DND-41 (cell line): ENCODE data around the gene PLIN3.
A peak's percentile ranks its signal among the peaks of the same experiment; 100 is the strongest.

Experiments
- ATAC-seq: fragments of 200-7000 bp; cut with Tn5 transposase; 3 replicates; pipeline ENCODE4 v1.9.1; 2021; ENCODE audit warnings: low read depth; ENCODE audit not compliant: insufficient read depth
- DNase-seq: peaks from one replicate; pipeline ENCODE4 v3.0.0-alpha.2; 2020
- H2AFZ ChIP-seq: 2 replicates; pipeline ENCODE4 v1.6.0; 2012; ENCODE audit warnings: low read depth, low read length
- H3K27ac ChIP-seq: 2 replicates; pipeline ENCODE4 v1.5.1; 2012; ENCODE audit warnings: low read length, inconsistent platforms
- H3K27me3 ChIP-seq: fragments of 200-600 bp; sonication (generic); 2 replicates; pipeline ENCODE4 v1.6.0; 2012; ENCODE audit warnings: low read length, mild to moderate bottlenecking, inconsistent platforms; ENCODE audit not compliant: insufficient read depth, poor library complexity
- H3K36me3 ChIP-seq: 2 replicates; pipeline ENCODE4 v1.5.1; 2012; ENCODE audit warnings: low read length, inconsistent platforms; ENCODE audit not compliant: insufficient read depth
- H3K4me1 ChIP-seq: 2 replicates; pipeline ENCODE4 v1.5.1; 2012; ENCODE audit warnings: mild to moderate bottlenecking, low read length; ENCODE audit not compliant: insufficient read depth
- H3K4me2 ChIP-seq: 2 replicates; pipeline ENCODE4 v1.6.0; 2012; ENCODE audit warnings: mild to moderate bottlenecking, moderate library complexity, low read length, inconsistent platforms; ENCODE audit not compliant: insufficient read depth
- H3K4me3 ChIP-seq, 2 experiments: fragments of 200-600 bp in 1 of 2; shearing (Covaris generic) in 1 of 2; 2 replicates each; pipeline ENCODE4 v1.5.1; 2012 to 2016; ENCODE audit warnings: inconsistent platforms in 2 of 2, low read length in 2 of 2, mild to moderate bottlenecking in 2 of 2, low read depth in 1 of 2, moderate library complexity in 1 of 2
- H3K79me2 ChIP-seq: 2 replicates; pipeline ENCODE4 v1.6.0; 2012; ENCODE audit warnings: low read length, inconsistent platforms; ENCODE audit not compliant: insufficient read depth
- H3K9ac ChIP-seq: 2 replicates; pipeline ENCODE4 v1.6.0; 2012; ENCODE audit warnings: low read depth, mild to moderate bottlenecking, inconsistent platforms, low read length, moderate library complexity
- H3K9me3 ChIP-seq: 2 replicates; pipeline ENCODE4 v1.5.1; 2012; ENCODE audit warnings: low read length, moderate library complexity, mild to moderate bottlenecking, inconsistent platforms; ENCODE audit not compliant: insufficient read depth, severe bottlenecking
- H4K20me1 ChIP-seq: 2 replicates; pipeline ENCODE4 v1.6.0; 2012; ENCODE audit warnings: low read length; ENCODE audit not compliant: insufficient read depth
- CTCF ChIP-seq: IDR thresholded peaks from 2 replicates; pipeline ENCODE4 v1.5.1; 2012; ENCODE audit warnings: borderline replicate concordance, low read length, moderate library complexity, mild to moderate bottlenecking; ENCODE audit not compliant: poor library complexity, severe bottlenecking; ENCODE audit errors: extremely low read depth
- EZH2 ChIP-seq: IDR thresholded peaks from 3 replicates; pipeline ENCODE4 v1.6.1; 2012; ENCODE audit warnings: borderline replicate concordance, low read depth, mild to moderate bottlenecking, moderate library complexity, low read length, inconsistent platforms; ENCODE audit not compliant: severe bottlenecking

PLIN3 gene

GRCh38 chr19:4867534-4868285, at the start of gene PLIN3:
Gene PLIN3, minus strand, starts transcription at chr19:4867667. Its CDS starts 6,273 bp downstream, at chr19:4861394.
- ATAC-seq: peak; percentile 90

GRCh38 chr19:4916292-4917082, 49.0 kb upstream of the PLIN3 start:
- H3K36me3 ChIP-seq: peaks cover 94% of the 10 kb centered on the region
- ATAC-seq (no peak), DNase-seq (no peak)
- H2AFZ ChIP-seq: no peak overlapping the region
- H3K4me2 ChIP-seq: 0 out of 2 replicates have a peak overlapping the region, but pooled peaks have one; percentile 2
- H3K27ac ChIP-seq: no peak overlapping the region
- peaks cover 41% of the 10 kb centered on the region for H3K4me1 ChIP-seq
- H3K9ac ChIP-seq: no peak overlapping the region
- peaks cover 99% of the 10 kb centered on the region for H3K79me2 ChIP-seq
- H3K4me3 ChIP-seq: no peak overlapping the region
- no peak for TF ChIP-seq EZH2
- no peak for TF ChIP-seq CTCF
- no peaks in the 10 kb centered on the region for H3K9me3 ChIP-seq
- no peaks in the 10 kb centered on the region for H3K27me3 ChIP-seq
- H4K20me1 ChIP-seq: peaks cover 88% of the 10 kb centered on the region

More at GRCh38 chr19:4867534-4868285, at the start of gene PLIN3:
- Histone ChIP-seq H3K4me1 (peaks cover 19% of the 10 kb centered on the region), H3K27me3 (no peaks in the 10 kb centered on the region), H3K9me3 (no peaks in the 10 kb centered on the region), H3K27ac (peak within 1 kb of the TSS; percentile 66), H4K20me1 (no peaks in the 10 kb centered on the region), H2AFZ (peak within 1 kb of the TSS; percentile 96), H3K4me2 (peak within 1 kb of the TSS; percentile 99), H3K79me2 (peaks cover 12% of the 10 kb centered on the region), H3K9ac (peak within 1 kb of the TSS; percentile 60), H3K36me3 (no peaks in the 10 kb centered on the region), H3K4me3 (peak within 1 kb of the TSS; percentile 49 to 91)
- peak; percentile 94 for DNase-seq
- TF ChIP-seq CTCF: no peak
- no peak for TF ChIP-seq EZH2

GRCh38 chr19:4914736-4915501, 47.5 kb upstream of the PLIN3 start:
- Histone ChIP-seq H3K4me3 (no peak overlapping the region), H3K27ac (no peak overlapping the region), H3K27me3 (no peaks in the 10 kb centered on the region), H3K9ac (0 out of 2 replicates have a peak overlapping the region, but pooled peaks have one; percentile 14), H3K9me3 (no peaks in the 10 kb centered on the region), H3K4me1 (peaks cover 52% of the 10 kb centered on the region), H2AFZ (no peak overlapping the region), H4K20me1 (peaks cover 88% of the 10 kb centered on the region), H3K4me2 (peak overlapping the region; percentile 18; the same call in 1 of the 2 replicates), H3K36me3 (peaks cover 91% of the 10 kb centered on the region), H3K79me2 (peaks cover 99% of the 10 kb centered on the region)
- DNase-seq: peak; percentile 57
- no peak for TF ChIP-seq EZH2
- no peak for TF ChIP-seq CTCF
- peak; percentile 37; the same call in 2 of the 3 replicates for ATAC-seq
